Measurements from ENCODE around the gene SERINC5.
"Not testable (repeated sequence)": the region's sequence is repeated elsewhere in the genome, so short reads cannot be mapped to it uniquely, and the experiment has no call there.

The SERINC5 gene

GRCh38 chr5:80160242-80160641 lies 95.6 kb downstream of the SERINC5 start:
- no peak for DNase-seq

- DNase-seq, result no peak
Observed at GRCh38 chr5:80159133-80159815, 96.6 kb downstream of the SERINC5 start.

GRCh38 chr5:80156156-80156555 lies 99.7 kb downstream of the SERINC5 start:
- DNase-seq, result no peak

- no peak for DNase-seq
Observed at GRCh38 chr5:80154749-80155148, 101.1 kb downstream of the SERINC5 start.

- not testable (repeated sequence) for DNase-seq
Observed at GRCh38 chr5:80154289-80154688, 101.6 kb downstream of the SERINC5 start.

GRCh38 chr5:80153586-80154126 lies 102.2 kb downstream of the SERINC5 start:
- no peak for DNase-seq

GRCh38 chr5:80152778-80153177 lies 103.1 kb downstream of the SERINC5 start:
- DNase-seq, result no peak

GRCh38 chr5:80151890-80152289 lies 104.0 kb downstream of the SERINC5 start:
- DNase-seq, result no peak

- no peak for DNase-seq
Observed at GRCh38 chr5:80150731-80151130, 105.1 kb downstream of the SERINC5 start.

GRCh38 chr5:80149161-80149609 lies 106.7 kb downstream of the SERINC5 start:
- no peak for DNase-seq

- no peak for DNase-seq
Observed at GRCh38 chr5:80147119-80147815, 108.6 kb downstream of the SERINC5 start.

- DNase-seq, result no peak
Observed at GRCh38 chr5:80146046-80146445, 109.8 kb downstream of the SERINC5 start.

- no peak for DNase-seq
Observed at GRCh38 chr5:80143491-80143890, 112.4 kb downstream of the SERINC5 start.

- no peak for DNase-seq
Observed at GRCh38 chr5:80142996-80143395, 112.9 kb downstream of the SERINC5 start.

- DNase-seq, result no peak
Observed at GRCh38 chr5:80141681-80142080, 114.2 kb downstream of the SERINC5 start.

- no peak for DNase-seq
Observed at GRCh38 chr5:80141147-80141671, 114.6 kb downstream of the SERINC5 start.

GRCh38 chr5:80140496-80140895 lies 115.4 kb downstream of the SERINC5 start:
- DNase-seq, result no peak

- DNase-seq, result no peak
Observed at GRCh38 chr5:80139466-80139972, 116.3 kb downstream of the SERINC5 start.

- no peak for DNase-seq
Observed at GRCh38 chr5:80138486-80138885, 117.4 kb downstream of the SERINC5 start.

- DNase-seq, result not testable (repeated sequence)
Observed at GRCh38 chr5:80136798-80137197, 119.0 kb downstream of the SERINC5 start.

GRCh38 chr5:80134876-80135275 lies 121.0 kb downstream of the SERINC5 start:
- DNase-seq, result no peak

- DNase-seq, result no peak
Observed at GRCh38 chr5:80129146-80129545, 126.7 kb downstream of the SERINC5 start.

- DNase-seq, result no peak
Observed at GRCh38 chr5:80128141-80128540, 127.7 kb downstream of the SERINC5 start.

GRCh38 chr5:80127116-80127552 lies 128.7 kb downstream of the SERINC5 start:
- DNase-seq, result no peak
